GM18505 (cell line): ENCODE measurements around the gene ITCH.
"Not testable (repeated sequence)": the region's sequence is repeated elsewhere in the genome, so short reads cannot be mapped to it uniquely, and the experiment has no call there.

Experiments
- ATAC-seq: cut with Tn5 transposase; IDR thresholded peaks from one replicate; pipeline ENCODE4 v1.9.1; 2021; ENCODE audit not compliant: unreplicated experiment
- POLR2A ChIP-seq: IDR thresholded peaks from 4 replicates; pipeline ENCODE4 v1.6.1; 2011; ENCODE audit warnings: borderline replicate concordance; ENCODE audit not compliant: insufficient read depth, insufficient read length; ENCODE audit errors: extremely low read depth

Gene ITCH

DNA sequence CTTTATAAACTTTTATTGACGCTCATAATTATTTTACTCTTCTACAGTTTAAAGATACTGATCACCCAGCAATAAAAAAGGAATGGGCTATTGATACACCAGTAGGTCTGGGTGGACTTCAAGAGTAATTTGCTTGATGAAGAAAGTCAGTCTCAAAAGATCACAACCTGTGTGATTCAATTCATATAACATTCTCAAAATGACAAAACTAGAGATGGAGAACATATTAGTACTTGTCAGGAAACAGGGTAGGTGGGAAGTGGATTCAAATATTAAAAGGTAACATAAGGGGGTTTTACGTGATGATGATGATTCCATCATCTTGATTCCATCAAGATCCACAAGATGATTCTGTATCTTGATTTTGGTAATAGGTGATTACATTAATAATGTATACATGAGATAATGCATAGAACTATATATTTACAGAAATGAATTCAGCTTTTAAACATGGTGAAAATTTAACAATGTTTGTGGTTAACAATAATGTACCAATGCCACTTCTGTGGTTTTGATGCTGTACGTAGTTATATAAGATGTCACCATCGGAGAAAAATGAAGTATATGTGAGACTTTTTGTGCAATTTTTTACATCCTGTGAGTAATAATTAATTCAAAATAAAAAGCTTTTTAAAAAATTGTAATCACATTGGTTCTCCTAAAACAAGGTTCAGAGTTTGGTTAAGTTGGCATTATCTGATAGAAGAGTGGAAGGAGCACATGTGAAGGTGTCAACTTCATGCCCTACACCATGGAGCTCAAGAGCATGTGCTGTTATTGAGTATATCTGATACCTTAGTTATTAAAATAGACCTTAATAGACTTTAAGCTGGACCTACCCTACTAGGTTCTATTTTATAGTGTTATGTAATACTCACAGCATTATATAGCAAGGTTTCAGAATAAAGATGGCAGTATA lies 86.9 kb downstream of the ITCH start:
- ATAC-seq, result no peak
- no peak for TF ChIP-seq POLR2A

DNA sequence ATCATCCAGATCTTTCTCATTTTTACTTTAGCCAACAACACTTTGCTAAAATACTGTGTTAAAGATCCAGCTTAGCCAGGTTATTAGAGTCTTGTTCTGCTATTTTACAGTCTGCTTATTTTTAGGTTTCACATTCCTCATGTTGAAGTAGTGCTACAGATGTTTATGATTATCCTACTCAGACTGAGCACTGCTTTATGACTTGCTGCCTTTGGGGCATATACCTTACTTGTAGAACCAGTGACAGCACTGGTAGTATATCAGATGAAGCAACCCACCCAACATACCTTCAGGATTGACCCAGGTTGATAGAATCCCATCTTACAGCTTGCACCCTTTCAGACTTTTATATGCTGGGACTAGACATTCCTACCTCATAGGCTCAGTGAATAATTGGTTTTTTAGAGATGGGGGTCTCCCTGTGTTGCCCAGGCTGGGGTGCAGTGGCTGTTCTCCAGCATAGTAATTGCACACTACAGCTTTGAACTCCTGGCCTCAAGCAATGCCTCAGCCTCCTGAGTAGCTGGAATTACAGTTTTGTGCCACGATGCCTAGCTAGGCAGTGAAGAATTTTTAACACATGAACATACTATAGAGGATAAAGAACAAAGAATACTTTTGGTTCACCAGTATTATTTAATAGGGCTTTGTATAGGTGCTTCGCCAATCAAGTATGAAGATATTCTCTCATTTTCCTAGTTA lies 89.4 kb downstream of the ITCH start:
- no peak for ATAC-seq

DNA sequence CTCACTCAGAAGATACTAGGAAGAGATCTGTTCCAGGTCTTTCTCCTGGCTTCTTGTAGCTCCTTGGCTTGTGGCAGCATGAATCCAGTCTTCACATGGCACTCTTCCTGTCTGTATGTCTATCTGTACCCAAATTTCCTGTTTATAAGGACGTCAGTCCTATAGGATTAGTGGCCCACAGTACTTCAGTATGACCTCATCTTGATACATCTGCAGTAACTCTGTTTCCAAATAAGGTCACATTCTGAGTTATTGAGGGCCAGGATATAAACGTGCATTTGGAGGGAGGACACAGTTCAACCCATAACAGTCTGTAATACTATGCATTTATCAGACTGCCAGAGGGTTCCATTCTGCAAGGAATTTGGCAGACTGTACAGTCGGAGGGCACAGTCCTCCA lies 95.6 kb downstream of the ITCH start:
- ATAC-seq, result no peak
- TF ChIP-seq POLR2A, result no peak

More for the DNA sequence above, 89.4 kb downstream of the ITCH start:
- no peak for TF ChIP-seq POLR2A

DNA sequence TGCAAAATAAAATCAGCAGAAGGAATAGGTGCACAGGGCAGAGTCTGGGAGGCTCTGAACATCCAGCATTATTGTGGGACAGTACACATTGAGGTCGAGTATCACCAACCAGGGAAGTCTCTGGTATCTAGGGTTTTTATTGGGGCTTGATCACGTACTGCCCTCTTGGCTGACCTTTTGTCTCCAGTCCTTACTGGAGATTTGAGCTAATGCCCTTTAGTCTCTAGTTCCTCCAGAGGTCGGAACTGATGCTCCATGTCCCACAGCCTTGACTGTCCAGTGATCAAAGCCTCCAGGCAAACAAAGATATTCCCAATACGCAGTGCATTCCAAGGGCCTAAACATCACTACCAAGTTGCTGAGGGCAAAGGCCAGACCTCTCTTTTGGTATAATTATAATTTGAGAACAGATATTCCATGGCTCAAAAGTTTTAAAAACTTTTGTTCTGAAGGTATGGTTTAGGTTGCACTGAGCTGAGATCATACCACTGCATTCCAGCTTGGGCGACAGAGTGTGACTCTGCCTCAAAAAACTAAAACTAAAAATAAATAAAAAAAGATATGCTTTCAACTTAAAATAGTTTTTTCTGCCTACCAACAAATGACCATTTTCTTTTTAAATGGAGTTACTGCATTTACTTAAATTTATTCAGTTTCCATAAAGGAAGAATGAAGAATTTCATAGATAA lies 96.3 kb downstream of the ITCH start:
- ATAC-seq, result no peak

DNA sequence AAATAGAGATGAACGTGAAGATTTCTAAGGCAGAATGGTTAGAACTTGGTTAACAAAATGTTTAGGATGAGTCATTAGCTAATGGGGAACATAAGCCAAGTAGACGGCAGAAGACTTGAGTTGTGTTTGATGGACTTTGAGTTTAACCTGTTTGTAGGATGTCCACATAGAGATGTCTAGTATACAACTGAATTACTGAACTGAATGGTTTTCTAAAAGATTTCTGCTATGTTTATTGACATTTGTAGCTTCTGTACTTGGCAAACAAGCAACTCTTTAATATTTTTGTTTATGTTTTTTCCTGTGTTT lies 98.7 kb downstream of the ITCH start:
- no peak for ATAC-seq
- no peak for TF ChIP-seq POLR2A

More for the DNA sequence above, 96.3 kb downstream of the ITCH start:
- no peak for TF ChIP-seq POLR2A

DNA sequence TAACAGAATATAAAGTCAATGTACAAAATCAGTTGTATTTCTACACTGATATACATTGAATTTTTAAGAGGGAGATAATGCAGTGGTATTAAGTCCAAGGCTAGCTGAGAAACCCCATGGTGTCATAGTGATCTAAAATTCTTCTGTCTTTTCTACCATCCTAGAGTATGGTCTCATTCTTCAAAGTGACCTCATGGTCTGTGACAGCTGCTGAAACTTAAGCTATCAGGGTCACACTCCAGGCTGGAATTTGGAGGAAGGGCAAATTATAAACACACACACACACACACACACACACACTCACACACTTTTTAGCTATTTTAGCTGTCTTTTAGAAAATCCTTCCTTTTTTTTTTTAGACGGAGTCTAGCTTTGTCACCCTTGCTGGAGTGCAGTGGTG lies 105.9 kb downstream of the ITCH start:
- ATAC-seq, result no peak
- TF ChIP-seq POLR2A, result no peak

DNA sequence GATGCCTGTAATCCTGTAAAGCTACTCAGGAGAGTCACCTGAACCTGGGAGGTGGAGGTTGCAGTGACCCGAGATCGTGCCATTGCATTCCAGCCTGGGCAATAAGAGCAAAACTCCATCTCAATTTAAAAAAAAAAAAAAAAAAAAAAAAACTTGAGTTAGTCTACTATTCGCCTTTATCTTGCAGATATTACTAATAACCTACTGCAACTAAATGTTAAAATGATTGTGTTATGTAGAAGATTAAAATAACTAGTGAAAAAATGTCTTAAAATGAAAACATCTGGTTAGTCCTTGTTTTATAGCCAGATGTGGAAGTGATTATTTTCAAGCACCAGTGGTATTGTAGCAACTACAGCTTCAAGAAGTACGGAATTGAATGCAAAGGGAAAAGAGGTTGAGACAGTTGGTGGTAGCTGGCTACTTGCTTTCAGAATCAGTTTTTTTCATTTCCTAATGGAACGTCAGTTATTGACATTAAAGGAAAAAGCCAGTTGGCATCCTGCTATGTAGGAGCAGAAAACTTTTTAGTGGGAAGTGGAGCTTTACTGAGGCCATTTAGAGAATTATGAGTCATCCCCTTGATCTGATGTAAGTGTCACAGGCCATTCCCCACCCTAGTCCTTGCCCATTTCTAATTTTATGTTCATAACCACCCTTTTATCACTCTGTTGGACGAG lies 109.3 kb downstream of the ITCH start:
- TF ChIP-seq POLR2A, result no peak

DNA sequence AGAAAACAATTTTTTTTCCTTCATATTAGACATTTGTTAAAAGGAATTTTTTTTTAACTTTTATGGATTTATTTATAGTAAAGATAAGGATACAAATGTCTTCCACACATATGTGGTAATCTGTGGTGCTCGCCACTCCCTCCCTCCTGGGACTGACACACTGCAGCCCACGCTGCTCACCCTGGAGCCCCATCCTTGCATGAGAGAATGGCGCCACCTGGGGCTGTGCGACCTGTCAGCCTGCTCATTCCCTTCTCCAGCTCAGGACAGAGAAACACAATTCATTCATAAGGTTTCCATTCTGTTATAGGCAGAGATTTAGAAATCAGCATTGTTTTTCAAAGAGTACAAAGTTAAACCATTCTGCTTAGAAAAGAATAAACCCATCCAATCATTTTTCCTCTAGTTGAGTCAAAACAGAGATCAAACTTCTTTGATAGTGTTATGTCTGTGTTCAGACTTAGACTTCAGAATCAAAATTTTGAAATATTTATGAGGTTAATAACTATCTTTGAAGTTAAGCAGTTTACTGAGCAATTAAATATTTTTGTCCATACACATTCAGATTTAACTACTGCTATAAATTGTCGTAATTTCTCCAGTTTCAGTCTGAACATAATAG lies 110.3 kb downstream of the ITCH start:
- no peak for ATAC-seq
- TF ChIP-seq POLR2A, result no peak

More for the DNA sequence above, 109.3 kb downstream of the ITCH start:
- ATAC-seq, result no peak

DNA sequence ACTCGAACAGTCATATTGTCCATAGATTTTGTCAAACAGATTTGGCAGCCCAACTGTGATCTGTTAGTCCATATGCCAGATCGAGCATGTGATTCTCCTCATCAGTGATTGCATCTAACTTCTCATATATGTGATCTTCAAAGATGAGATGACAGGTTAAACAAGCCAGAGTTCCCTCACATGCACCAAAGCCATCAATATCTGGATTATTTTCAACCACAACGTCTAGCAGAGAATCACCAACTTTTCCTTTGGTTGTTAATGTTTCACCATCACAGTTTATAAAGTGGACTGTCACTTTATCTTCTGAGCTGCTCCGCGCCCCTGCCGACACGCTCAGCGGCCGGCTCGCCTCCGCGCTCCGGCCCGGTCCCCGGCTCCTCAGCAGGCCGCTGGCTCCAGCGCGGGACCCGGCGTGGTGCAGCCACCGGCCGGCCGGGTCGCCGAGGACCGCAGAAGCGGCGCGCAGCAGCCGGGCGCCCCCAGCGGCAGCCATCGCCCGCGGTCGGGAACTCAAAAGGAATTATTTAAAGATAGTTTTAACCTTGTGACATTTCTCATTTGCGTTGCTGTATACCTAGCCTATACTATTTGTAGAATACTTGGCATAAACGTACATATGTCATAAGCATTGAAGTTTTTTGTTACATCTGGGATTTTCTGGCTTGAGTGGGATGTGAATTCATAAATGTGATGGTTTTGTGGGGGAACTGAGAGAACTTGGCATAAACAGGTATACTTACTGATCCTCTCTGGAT lies 113.1 kb downstream of the ITCH start:
- no peak for TF ChIP-seq POLR2A
- ATAC-seq, result no peak

DNA sequence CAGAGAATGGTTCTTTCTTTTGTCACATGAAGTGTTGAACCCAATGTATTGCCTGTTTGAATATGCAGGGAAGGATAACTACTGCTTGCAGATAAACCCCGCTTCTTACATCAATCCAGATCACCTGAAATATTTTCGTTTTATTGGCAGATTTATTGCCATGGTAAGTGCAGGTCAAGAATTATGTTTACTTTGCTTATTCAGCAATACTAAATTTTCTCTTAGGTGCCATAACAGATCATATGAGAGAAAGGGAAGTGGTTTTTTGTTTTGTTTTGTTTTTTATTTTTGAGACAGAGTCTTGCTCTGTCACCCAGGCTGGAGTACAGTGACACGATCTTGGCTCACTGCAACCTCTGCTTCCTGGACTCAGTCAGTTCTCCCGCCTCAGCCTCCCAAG lies 116.6 kb downstream of the ITCH start:
- TF ChIP-seq POLR2A, result no peak
- ATAC-seq, result no peak

DNA sequence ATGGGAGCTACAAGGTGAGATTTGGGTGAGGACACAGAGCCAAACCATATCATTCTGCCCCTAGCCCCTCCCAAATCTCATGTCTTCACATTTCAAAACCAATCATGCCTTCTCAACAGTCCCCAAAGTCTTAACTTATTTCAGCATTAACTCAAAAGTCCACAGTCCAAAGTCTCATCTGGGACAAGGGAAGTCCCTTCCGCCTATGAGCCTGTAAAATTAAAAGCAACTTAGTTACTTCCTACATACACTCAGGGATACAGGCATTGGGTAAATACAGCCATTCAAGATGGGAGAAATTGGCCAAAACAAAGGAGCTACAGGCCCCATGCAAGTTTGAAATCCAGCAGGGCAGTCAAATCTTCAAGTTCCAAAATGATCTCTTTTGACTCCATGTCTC lies 119.1 kb downstream of the ITCH start:
- not testable (repeated sequence) for ATAC-seq

DNA sequence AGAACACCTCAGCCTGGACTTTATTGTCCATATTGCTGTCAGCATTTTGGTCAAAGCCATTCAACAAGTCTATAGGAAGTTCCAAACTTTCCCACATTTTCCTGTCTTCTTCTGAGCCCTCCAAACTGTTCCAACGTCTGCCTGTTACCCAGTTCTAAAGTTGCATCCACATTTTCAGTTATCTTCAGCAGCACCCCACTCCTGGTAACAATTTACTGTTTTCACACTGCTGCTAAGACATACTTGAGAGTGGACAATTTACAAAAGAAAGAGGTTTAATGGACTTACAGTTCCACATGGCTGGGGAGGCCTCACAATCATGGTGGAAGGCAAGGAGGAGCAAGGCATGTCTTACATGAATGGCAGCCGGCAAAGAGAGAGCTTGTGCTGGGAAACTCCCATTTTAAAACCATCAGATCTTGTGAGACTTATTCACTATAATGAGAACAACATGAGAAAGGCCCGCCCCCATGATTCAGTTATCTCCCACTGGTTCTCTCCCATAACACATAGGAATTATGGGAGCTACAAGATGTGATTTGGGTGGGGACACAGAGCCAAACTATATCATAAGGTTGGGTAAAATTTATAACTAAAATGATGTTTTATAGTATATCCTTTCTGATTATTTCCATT lies 120.6 kb downstream of the ITCH start:
- not testable (repeated sequence) for ATAC-seq

DNA sequence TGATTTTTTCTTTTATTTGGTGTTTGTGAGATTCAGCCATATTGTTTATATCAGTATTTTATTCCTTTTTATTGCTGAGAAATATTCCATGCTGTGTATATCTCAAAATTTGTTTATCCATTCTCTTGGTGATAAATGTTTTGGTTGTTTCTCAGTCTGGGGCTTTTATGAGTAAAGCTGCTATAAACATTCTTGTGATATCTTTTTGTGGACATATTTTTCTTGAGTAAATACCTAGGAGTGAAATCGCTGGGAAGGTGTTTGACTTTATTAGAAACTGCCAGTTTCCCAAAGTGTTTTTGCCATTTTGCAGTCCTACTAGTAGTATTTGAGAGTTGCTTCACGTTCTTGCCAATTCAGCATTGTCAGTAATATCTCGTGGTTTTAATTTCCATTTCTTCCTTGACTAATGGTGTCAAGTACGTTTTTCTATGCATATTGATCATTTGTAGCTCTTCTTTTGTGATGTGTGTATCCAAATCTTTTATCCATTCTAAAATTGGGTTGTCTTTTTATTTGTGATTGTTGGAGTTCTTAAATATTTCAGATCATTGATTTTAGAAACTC lies 122.1 kb downstream of the ITCH start:
- no peak for ATAC-seq

More for the DNA sequence above, 122.1 kb downstream of the ITCH start:
- TF ChIP-seq POLR2A, result no peak
